Stromal cell of bone marrow (primary cell): ENCODE data around the gene APRT.
"Not testable (repeated sequence)": the region's sequence is repeated elsewhere in the genome, so short reads cannot be mapped to it uniquely, and the experiment has no call there.

Experiments used
- DNase-seq: peaks from one replicate; pipeline ENCODE4 v3.0.0-alpha.2; 2012; ENCODE audit warnings: low read depth

APRT gene

DNA sequence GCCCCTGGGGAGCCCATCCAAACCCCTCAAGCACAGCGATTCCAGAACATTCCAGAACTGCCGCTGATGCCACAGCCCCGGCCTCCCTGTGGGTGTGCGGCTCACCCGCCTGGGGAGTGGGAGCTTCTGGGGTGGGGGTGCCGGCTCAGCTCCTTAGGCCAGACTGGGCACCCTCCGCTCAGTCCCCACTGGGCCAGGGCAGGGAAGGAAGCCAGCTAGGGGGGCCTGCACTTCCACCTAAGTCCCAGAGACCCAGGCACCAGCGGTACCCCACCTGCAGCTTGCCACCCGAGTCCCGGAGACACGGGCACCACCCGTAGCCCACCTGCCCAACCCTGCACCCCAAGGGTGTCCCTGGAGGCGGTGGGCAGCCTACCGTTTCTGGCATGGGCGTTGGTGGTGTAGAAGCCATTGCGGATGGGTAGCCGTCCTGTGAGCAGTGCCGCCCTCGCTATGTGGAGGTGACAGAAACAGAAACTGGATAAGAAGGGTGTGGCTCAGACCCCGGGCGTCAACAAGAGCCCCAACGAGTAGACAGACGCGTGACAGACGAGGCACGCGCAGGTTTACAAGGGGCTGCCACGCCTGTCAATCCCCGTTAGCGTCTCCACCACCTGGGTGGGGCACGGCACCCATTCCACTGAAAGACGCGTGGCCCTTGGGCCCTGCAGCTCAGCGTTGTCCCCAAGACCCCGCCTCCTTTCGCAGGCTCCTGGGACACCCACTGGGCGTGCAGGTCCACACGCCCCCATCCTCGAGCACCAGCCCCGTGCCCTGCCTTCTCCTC is 30.0 kb upstream of the APRT start:
- no peak for DNase-seq

DNA sequence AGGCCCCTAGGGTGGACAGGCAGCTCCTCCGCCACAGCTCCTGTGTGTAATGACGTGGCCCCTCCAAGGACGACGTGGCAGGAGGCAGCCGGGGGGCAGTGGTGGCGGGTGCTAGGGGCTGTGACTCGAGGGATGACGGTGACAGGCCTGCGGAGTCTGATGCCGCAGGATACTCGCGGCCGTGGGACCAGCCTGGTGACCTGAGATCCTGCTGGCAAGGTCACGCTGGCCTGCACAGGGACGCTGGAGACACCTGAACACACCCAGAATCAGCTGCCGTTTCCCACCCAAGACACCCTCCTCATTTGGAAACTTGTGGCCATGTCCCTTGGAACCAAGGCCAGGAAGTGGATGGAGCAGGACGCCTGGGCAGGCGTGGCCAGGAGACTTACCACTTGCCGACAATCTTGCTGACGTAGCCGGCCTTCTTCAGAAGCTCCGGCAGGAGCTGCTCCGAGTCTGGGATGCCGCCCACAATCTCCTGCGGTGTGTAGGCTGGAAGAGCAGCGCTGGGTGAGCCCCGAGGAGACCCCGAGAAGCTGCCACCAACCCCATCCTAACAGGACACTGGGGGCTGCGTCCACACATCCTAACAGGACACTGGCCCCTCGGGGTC is 29.0 kb upstream of the APRT start:
- DNase-seq, result no peak

- no peak for DNase-seq
These were observed 28.2 kb upstream of the APRT start for GRCh38 chr16:88839745-88840599.

- DNase-seq, result no peak
These were observed 27.4 kb upstream of the APRT start for GRCh38 chr16:88839026-88839529.

GRCh38 chr16:88838566-88838965 is 26.8 kb upstream of the APRT start:
- DNase-seq, result no peak

DNA sequence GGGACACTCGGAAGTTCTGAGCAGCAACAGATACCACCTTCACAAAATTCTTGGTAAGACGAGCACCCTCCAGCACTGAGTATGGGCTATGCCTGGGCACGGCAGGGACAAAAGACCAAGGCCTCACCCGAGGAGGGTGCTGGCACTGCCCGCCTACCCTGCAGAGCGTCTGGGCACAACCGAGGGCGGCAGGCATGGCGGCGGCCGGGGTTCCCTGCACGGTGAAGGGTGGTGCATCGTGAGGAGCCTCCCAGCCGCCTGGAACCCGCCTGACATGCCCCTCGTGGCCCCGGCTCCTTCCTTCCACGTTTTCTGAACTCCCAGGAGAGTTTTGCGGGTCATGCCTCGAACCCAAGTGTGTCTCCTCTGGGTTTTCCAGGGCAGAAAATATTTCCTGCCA is 26.1 kb upstream of the APRT start:
- no peak for DNase-seq

- no peak for DNase-seq
These were observed 25.1 kb upstream of the APRT start for GRCh38 chr16:88836791-88837190.

DNA sequence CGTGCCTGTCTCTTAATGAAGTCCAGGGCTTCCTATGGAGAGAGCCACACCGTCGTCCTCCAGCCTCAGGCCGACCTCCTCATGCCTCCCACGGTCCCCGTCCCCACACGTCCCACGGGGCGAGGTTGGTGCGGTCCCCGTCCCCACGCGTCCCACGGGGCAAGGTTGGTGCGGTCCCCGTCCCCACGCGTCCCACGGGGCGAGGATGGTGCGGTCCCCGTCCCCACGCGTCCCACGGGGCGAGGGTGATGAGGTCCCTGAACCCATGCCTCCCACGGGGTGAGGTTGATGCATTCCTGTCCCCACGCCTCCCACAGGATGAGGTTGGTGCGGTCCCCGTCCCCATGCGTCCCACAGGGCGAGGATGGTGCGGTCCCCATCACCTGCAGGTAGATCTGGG is 24.1 kb upstream of the APRT start:
- no peak for DNase-seq

- DNase-seq, result peak; percentile 64
These were observed 23.7 kb upstream of the APRT start for GRCh38 chr16:88835383-88835782.

DNA sequence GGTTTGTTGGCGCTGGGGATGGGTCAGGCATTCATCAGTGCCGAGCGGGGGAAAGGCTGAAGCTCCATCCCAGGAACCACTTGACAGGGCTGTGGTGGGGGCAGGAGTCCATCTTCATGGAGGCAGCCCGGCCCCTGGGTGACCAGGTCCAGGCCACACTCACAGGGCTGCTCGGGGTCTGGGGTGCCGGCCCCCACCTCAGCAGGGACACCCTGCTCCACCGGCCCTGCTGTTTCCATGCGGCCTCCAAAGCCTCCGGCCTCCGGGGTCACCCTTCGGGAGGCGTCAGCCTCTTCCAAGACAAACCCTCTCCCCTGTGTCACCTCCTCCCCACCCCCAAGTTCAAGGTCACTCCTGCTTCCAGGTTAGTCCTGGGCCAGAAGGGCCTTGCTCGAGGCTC is 22.9 kb upstream of the APRT start:
- DNase-seq, result no peak

GRCh38 chr16:88833086-88833485 is 21.4 kb upstream of the APRT start:
- DNase-seq, result no peak

DNA sequence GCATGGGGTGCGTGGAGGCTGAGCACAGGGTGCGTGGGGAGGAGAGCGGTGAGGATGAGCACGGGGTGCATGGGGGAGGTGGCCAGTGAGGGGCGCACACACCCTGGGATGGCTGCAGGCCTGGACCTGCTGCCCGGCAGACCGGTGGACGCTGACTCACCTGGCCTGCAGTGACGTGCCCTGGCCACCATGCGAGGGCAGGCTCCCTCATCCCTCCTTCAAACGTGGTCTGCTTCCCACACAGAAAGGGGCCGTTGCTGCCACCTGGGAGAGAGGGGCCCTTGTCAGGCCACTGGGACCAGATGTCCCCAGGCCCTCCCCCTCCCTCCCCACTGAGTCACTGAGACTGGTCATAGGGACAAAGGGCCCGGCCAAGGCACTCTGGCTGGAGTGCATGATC is 20.1 kb upstream of the APRT start:
- no peak for DNase-seq

GRCh38 chr16:88830783-88831182 is 19.1 kb upstream of the APRT start:
- no peak for DNase-seq

GRCh38 chr16:88830258-88830657 is 18.5 kb upstream of the APRT start:
- DNase-seq, result no peak

- DNase-seq, result no peak
These were observed 17.0 kb upstream of the APRT start for GRCh38 chr16:88828711-88829110.

GRCh38 chr16:88827727-88828126 is 16.0 kb upstream of the APRT start:
- DNase-seq, result no peak

DNA sequence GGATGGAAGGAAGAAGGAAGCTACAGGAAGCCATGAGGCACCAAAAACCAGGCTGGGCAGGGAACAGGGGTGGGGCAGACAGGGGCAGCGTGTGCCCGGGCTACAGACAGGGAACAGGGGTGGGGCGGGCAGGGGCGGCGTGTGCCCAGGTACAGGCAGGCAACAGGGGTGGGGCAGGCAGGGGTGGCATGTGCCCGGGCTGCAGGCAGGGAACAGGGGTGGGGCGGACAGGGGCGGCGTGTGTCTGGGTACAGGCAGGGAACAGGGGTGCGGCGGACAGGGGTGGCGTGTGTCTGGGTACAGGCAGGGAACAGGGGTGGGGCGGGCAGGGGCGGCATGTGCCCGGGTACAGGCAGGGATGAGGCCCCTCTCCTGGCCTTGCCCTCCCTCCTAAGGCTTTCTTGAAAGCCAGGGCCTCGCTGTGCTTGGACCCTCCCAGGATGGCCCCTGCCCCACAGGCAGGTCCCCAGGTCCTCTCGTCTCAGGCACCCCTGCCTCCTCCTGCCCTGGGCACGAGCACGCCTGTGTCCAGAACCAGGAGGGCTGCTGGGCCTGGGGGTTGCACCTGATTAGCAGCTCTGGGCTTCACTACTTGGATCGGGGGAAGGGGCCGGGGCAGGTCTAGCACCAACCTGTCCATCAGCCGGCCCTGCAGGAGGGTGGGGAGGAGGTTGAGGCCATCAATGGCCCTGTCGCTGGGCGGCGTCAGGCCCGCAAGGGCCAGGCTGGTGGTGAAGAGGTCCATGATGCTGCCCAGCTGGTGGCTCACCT is 14.5 kb upstream of the APRT start:
- DNase-seq, result no peak

- no peak for DNase-seq
These were observed 13.4 kb upstream of the APRT start for GRCh38 chr16:88825146-88825545.

GRCh38 chr16:88824256-88825077 is 12.7 kb upstream of the APRT start:
- DNase-seq, result no peak

DNA sequence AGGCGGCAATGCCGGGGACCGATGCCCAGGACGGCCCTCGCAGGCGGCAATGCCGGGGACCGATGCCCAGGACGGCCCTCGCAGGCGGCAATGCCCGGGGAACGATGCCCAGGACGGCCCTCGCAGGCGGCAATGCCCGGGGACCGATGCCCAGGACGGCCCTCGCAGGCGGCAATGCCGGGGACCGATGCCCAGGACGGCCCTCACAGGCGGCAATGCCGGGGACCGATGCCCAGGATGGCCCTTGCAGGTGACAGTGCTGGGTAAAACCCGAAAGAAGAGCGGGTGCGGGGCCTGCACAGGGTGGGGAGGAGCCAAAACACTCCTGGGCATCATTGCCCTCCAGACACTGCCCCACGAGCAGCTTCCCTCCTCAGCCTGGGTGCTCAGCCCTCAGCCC is 11.9 kb upstream of the APRT start:
- not testable (repeated sequence) for DNase-seq
